Liver (tissue), 3 donors: ENCODE measurements around the gene AATK.

ENCODE experiments used
- CTCF ChIP-seq: fragments of 150-350 bp; IDR thresholded peaks from 2 replicates; pipeline ENCODE4 v1.5.1; 2017; ENCODE audit warnings: improper control_type of control experiment, low read depth, low read length; ENCODE audit not compliant: missing input control
- EGR1 ChIP-seq, 2 donors: IDR thresholded peaks; 2 replicates each; pipeline ENCODE4 v1.6.1; 2016 to 2018; ENCODE audit warnings: antibody characterized with exemption in 2 of 2, low read depth in 2 of 2
- FOXA1 ChIP-seq: IDR thresholded peaks from 2 replicates; pipeline ENCODE4 v1.6.1; 2016; ENCODE audit warnings: antibody characterized with exemption
- GABPA ChIP-seq, 2 donors: IDR thresholded peaks in 1 of 2; conservative IDR thresholded peaks in 1 of 2; 2 replicates each; pipeline ENCODE4 v1.6.1; 2016; ENCODE audit warnings: antibody characterized with exemption in 2 of 2, mild to moderate bottlenecking in 1 of 2, moderate library complexity in 1 of 2
- MAX ChIP-seq: IDR thresholded peaks from 2 replicates; pipeline ENCODE4 v1.6.1; 2016; ENCODE audit warnings: antibody characterized with exemption
- RAD21 ChIP-seq, 2 donors: IDR thresholded peaks; 2 replicates each; pipeline ENCODE4 v1.6.1; 2016; ENCODE audit warnings: antibody characterized with exemption in 2 of 2, mild to moderate bottlenecking in 2 of 2
- SP1 ChIP-seq: IDR thresholded peaks from 2 replicates; pipeline ENCODE4 v1.6.1; 2018; ENCODE audit warnings: antibody characterized with exemption, mild to moderate bottlenecking
- YY1 ChIP-seq: IDR thresholded peaks from 2 replicates; pipeline ENCODE4 v1.6.1; 2016; ENCODE audit warnings: antibody characterized with exemption, mild to moderate bottlenecking
- TF ChIP-seq, protein P1 (sequence below): IDR thresholded peaks from 2 replicates; pipeline ENCODE4 v1.6.1; 2016; ENCODE audit warnings: antibody characterized with exemption, mild to moderate bottlenecking
- TF ChIP-seq, protein P2 (sequence below): IDR thresholded peaks from 2 replicates; pipeline ENCODE4 v1.6.1; 2016; ENCODE audit warnings: antibody characterized with exemption
- donor health status: healthy.
- donor health status: healthy.

DNA sequence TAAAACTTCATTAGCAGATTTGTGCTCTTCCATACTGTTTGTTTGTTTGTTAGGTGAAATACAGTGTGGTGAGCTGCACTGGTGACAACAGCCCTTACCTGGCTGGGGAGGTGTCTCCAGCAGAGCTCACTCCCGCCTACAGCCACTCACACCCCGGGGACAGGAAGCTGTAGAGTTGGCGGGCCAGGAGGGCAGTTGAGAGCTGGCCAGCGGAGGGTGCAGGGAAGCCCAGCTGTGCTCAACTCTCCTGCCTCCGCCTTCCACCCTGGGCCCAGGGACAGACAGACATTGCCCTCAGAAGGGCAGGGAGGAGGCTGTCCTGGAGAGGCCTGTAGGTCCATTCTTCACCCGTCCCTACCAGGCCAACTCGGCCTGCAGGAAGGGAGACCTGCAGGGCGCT is 49.3 kb downstream of the AATK start:
- TF ChIP-seq CTCF (no peak), EGR1 (IDR thresholded peaks at IDR 0.05; ENCODE audit: low read depth in 2 of 2) (no peak), MAX (no peak), RAD21 (IDR thresholded peaks at IDR 0.05) (no peak), FOXA1 (no peak), SP1 (peak; percentile 47), GABPA (IDR thresholded peaks at IDR 0.05 in 1 of 2, conservative IDR thresholded peaks at IDR 0.05 in 1 of 2) (peak in 1 of 2 donors; percentile 67), YY1 (no peak)
- TF ChIP-seq, protein P1, sequence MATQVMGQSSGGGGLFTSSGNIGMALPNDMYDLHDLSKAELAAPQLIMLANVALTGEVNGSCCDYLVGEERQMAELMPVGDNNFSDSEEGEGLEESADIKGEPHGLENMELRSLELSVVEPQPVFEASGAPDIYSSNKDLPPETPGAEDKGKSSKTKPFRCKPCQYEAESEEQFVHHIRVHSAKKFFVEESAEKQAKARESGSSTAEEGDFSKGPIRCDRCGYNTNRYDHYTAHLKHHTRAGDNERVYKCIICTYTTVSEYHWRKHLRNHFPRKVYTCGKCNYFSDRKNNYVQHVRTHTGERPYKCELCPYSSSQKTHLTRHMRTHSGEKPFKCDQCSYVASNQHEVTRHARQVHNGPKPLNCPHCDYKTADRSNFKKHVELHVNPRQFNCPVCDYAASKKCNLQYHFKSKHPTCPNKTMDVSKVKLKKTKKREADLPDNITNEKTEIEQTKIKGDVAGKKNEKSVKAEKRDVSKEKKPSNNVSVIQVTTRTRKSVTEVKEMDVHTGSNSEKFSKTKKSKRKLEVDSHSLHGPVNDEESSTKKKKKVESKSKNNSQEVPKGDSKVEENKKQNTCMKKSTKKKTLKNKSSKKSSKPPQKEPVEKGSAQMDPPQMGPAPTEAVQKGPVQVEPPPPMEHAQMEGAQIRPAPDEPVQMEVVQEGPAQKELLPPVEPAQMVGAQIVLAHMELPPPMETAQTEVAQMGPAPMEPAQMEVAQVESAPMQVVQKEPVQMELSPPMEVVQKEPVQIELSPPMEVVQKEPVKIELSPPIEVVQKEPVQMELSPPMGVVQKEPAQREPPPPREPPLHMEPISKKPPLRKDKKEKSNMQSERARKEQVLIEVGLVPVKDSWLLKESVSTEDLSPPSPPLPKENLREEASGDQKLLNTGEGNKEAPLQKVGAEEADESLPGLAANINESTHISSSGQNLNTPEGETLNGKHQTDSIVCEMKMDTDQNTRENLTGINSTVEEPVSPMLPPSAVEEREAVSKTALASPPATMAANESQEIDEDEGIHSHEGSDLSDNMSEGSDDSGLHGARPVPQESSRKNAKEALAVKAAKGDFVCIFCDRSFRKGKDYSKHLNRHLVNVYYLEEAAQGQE = peak; percentile 21
- TF ChIP-seq, protein P2, sequence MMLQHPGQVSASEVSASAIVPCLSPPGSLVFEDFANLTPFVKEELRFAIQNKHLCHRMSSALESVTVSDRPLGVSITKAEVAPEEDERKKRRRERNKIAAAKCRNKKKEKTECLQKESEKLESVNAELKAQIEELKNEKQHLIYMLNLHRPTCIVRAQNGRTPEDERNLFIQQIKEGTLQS = no peak
